MCF 10A (cell line): ENCODE results near the gene SYT17. TPM values are rescaled to one million over a fixed set of nuclear protein-coding genes. Genes with fewer than 3 reads are reported as not detected.

Source experiments
- BruUV-seq: library from RNA; stranded (reverse); fragments of 400-500 nt; replicated peaks from 2 replicates; lab custom pipeline; 2021; lab: Mats Ljungman, UMichigan
- CTCF ChIA-PET: fragments of 300-600 bp; sonication (Branson Sonifier 250); formaldehyde crosslinking; extraction: SDS; loops from one replicate; lab custom pipeline; 2021; ENCODE audit warnings: antibody characterized with exemption, inconsistent platforms; lab: Yijun Ruan, JAX
- POLR2A ChIA-PET: fragments of 300-600, 350-650 bp; sonication (Branson Sonifier 250); formaldehyde crosslinking; extraction: SDS; loops from one replicate; lab custom pipeline; 2020; ENCODE audit warnings: antibody characterized with exemption, inconsistent platforms; lab: Yijun Ruan, JAX
- DNase-seq: peaks from one replicate; pipeline ENCODE4 v3.0.0-alpha.2; 2018; ENCODE audit not compliant: unreplicated experiment
- H3K27ac Mint-ChIP-seq: one replicate; pipeline ENCODE4 v1.8.0; 2022; ENCODE audit warnings: mild to moderate bottlenecking, low read depth, mixed read lengths; ENCODE audit not compliant: unreplicated experiment
- H3K27me3 Mint-ChIP-seq: one replicate; pipeline ENCODE4 v1.8.0; 2022; ENCODE audit warnings: mixed read lengths; ENCODE audit not compliant: insufficient read depth, unreplicated experiment
- H3K36me3 Mint-ChIP-seq: one replicate; pipeline ENCODE4 v1.8.0; 2022; ENCODE audit warnings: mild to moderate bottlenecking, moderate library complexity, mixed read lengths; ENCODE audit not compliant: insufficient read depth, unreplicated experiment
- H3K4me1 Mint-ChIP-seq: one replicate; pipeline ENCODE4 v1.8.0; 2022; ENCODE audit warnings: mixed read lengths; ENCODE audit not compliant: insufficient read depth, unreplicated experiment
- H3K4me3 Mint-ChIP-seq: one replicate; pipeline ENCODE4 v1.8.0; 2022; ENCODE audit warnings: mild to moderate bottlenecking, moderate library complexity, mixed read lengths; ENCODE audit not compliant: unreplicated experiment
- H3K9me3 Mint-ChIP-seq: one replicate; pipeline ENCODE4 v1.8.0; 2022; ENCODE audit warnings: mixed read lengths; ENCODE audit not compliant: unreplicated experiment
- intact Hi-C: fragments of 100-400 bp; cut with micrococcal nuclease; formaldehyde crosslinking; loops from 2 replicates; pipeline ENCODE4 v1.14.1; 2022
- total RNA-seq: library from RNA; stranded (reverse); gene quantifications from 2 replicates; pipeline ENCODE4 v1.2.3, GENCODE V29; 2022
- TF ChIP-seq, protein P1 (sequence below): fragments of 200-600 bp; IDR thresholded peaks from one replicate; pipeline ENCODE4 v1.8.0; 2022; ENCODE audit warnings: antibody characterized with exemption, mild to moderate bottlenecking; ENCODE audit not compliant: unreplicated experiment

SYT17 gene
- total RNA-seq, 1 experiment from 2014 or later = not detected

DNA sequence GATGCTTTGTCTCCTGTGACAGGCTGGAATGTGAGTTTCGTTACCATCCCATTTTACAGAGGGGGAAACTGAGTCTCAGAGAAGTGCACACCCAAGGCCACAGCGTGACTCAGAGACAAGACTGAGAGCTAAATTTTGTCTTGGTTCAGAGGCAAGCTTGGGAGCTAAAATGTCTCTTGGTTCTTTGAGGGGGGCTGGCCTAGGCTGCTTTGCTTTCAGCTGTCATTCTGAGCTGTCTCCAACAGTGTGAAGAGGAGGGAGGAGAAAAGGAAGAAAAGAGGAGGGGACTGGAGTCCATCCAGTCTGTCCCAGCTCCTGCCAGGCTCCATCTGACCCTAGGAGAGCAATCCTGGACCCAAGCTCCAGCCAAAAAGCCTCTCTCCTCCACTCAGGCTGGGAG, 117.4 kb downstream of the SYT17 start, which contains the start of gene CLEC19A:
CLEC19A (plus strand) TSS at position 301 of the 400 bp plus-strand sequence. CDS start 121 bp downstream, outside the sequence.
- no peak within 1 kb of the TSS for H3K27ac Mint-ChIP-seq
- intact Hi-C loops = loop anchor here (10.0 kb wide), 1 partner anchor 171 kb away; the partner anchor contains the start of gene ITPRIPL2
- peaks cover 24% of the 10 kb centered on the region for H3K4me1 Mint-ChIP-seq
- H3K9me3 Mint-ChIP-seq = peaks cover 7% of the 10 kb centered on the region
- POLR2A ChIA-PET = interaction anchor here (1.0 kb wide), 2 partner anchors 12 to 146 kb away, joined by 3 read pairs; no protein-coding TSS in a partner anchor
- no peak for DNase-seq
- TF ChIP-seq, protein P1, sequence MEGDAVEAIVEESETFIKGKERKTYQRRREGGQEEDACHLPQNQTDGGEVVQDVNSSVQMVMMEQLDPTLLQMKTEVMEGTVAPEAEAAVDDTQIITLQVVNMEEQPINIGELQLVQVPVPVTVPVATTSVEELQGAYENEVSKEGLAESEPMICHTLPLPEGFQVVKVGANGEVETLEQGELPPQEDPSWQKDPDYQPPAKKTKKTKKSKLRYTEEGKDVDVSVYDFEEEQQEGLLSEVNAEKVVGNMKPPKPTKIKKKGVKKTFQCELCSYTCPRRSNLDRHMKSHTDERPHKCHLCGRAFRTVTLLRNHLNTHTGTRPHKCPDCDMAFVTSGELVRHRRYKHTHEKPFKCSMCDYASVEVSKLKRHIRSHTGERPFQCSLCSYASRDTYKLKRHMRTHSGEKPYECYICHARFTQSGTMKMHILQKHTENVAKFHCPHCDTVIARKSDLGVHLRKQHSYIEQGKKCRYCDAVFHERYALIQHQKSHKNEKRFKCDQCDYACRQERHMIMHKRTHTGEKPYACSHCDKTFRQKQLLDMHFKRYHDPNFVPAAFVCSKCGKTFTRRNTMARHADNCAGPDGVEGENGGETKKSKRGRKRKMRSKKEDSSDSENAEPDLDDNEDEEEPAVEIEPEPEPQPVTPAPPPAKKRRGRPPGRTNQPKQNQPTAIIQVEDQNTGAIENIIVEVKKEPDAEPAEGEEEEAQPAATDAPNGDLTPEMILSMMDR = no peak
- no peaks in the 10 kb centered on the region for H3K36me3 Mint-ChIP-seq
- CTCF ChIA-PET = interaction anchor here (0.8 to 1.1 kb wide), 2 partner anchors 24 to 104 kb away, joined by 3 to 4 read pairs; no protein-coding TSS in a partner anchor
- no TSS peak for BruUV-seq
- no peak within 1 kb of the TSS for H3K4me3 Mint-ChIP-seq
- H3K27me3 Mint-ChIP-seq = no peaks in the 10 kb centered on the region

DNA sequence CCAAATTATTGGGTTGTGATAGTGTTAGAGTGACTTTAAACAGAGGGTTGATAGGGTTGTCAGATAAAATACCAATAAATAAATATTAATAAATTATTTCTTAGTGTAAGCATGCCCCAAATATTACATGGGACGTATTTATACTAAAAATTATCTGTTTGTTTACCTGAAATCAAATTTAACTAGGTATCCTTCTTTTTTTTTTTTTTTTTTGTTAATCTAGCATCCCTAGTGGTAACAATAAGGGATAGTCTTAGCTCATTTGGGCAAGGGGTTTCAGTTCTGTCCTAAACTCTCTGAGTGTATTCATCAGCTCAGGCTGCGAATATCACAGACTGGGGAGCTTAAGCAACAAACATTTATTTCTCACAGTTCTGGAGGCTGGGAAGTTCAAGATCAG, 118.8 kb downstream of the SYT17 start:
- POLR2A ChIA-PET = interaction anchor here (0.7 kb wide), 1 partner anchor 21 kb away, joined by 3 read pairs; no protein-coding TSS in a partner anchor
- TF ChIP-seq, protein P1 = no peak
- Mint-ChIP-seq H3K4me3 (no peak overlapping the region), H3K27ac (no peak overlapping the region), H3K27me3 (no peaks in the 10 kb centered on the region), H3K9me3 (peaks cover 3% of the 10 kb centered on the region), H3K4me1 (peaks cover 26% of the 10 kb centered on the region), H3K36me3 (no peaks in the 10 kb centered on the region)
- intact Hi-C loops = loop anchor here (10.0 kb wide), 1 partner anchor 172 kb away; the partner anchor contains the start of gene ITPRIPL2
- BruUV-seq = no TSS peak
- no peak for DNase-seq
- CTCF ChIA-PET = interaction anchor here (0.6 to 0.8 kb wide), 3 partner anchors 13 to 124 kb away, joined by 3 to 5 read pairs (median 3); no protein-coding TSS in a partner anchor

DNA sequence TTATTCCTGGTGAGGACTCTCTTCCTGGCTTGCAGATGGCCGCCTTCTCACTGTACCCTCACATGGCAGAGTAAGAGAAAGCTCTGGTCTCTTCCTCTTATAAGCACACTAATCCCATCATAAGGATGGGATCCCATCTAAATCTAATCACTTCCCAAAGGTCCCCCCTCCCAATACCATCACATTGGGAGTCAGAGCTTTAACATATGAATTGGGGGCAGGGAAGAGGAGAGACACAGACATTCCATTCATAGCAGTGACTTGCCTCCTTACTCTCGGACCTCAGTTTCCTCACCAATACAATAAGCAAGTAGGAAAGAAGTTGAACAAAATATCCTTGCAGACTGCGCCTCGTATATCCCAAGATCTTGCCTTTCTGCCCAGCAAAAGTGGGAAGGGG, 119.2 kb downstream of the SYT17 start:
- CTCF ChIA-PET = interaction anchor here (0.5 to 0.8 kb wide), 3 partner anchors 13 to 164 kb away, joined by 3 to 5 read pairs (median 3); no protein-coding TSS in a partner anchor
- intact Hi-C loops = loop anchor here (10.0 kb wide), 1 partner anchor 172 kb away; the partner anchor contains the start of gene ITPRIPL2
- no peak overlapping the region for H3K27ac Mint-ChIP-seq
- no peaks in the 10 kb centered on the region for H3K36me3 Mint-ChIP-seq
- no peak for DNase-seq
- POLR2A ChIA-PET = interaction anchor here (0.7 kb wide), 1 partner anchor 21 kb away, joined by 3 read pairs; no protein-coding TSS in a partner anchor
- no peak overlapping the region for H3K4me3 Mint-ChIP-seq
- TF ChIP-seq, protein P1 = no peak
- H3K27me3 Mint-ChIP-seq = peaks cover 2% of the 10 kb centered on the region
- peaks cover 23% of the 10 kb centered on the region for H3K4me1 Mint-ChIP-seq
- BruUV-seq = no TSS peak
- no peaks in the 10 kb centered on the region for H3K9me3 Mint-ChIP-seq
